Measurements from ENCODE around the gene CCDC69.
A peak's percentile ranks its signal among the peaks of the same experiment; 100 is the strongest.

The CCDC69 gene, protein sequence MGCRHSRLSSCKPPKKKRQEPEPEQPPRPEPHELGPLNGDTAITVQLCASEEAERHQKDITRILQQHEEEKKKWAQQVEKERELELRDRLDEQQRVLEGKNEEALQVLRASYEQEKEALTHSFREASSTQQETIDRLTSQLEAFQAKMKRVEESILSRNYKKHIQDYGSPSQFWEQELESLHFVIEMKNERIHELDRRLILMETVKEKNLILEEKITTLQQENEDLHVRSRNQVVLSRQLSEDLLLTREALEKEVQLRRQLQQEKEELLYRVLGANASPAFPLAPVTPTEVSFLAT

DNA sequence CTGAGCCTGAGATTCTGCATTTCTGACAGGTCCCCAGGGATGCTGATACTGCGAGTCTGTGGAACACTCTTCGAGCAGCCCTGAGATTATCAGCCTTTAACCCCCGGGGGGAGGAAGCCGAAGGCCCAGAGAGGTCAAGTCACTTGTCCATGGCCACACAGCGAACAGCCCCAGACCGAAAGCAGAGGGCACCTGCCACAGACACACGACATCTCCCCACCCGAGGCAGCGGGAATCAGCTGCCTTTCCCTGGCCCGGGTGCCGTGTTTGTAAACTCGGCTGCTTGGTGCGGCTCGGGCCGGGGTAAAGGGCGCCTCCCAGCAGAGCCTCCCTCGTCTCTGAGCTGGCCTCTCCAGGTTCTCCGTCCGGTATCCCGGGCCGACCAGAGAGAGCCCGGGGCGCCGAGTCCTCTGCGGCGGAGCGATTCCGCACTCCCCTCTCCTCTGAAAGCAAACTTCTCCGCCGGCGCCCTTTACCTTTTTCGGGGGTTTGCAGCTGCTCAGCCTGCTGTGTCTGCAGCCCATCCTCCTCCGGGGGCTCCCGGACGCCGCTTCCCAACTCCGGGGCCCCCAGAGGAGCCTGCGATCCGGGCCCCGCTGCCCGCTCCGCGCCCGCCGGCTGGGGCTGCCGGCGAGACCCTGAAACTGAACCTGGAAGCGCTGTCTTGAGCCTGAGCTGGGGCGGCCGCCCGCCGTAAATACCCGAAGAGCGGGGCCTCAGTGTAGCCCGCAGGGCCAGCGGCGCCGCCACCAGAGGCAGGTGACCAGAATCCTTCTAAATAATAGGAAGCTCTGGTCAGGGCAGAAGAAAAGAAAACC lies at the start of gene CCDC69:
CCDC69 (minus strand) TSS at position 646 of the 818 bp plus-strand sequence; CDS start at position 524, 122 bp downstream.
- Histone ChIP-seq H3K27me3 (ENCODE audit: control insufficient read depth in 1 of 2, insufficient read depth in 2 of 2, low read length in 2 of 2) (no peaks in the 10 kb centered on the region), H3K9me3 (ENCODE audit: control insufficient read depth in 1 of 2, low read length in 2 of 2) (no peaks in the 10 kb centered on the region), H3K36me3 (ENCODE audit: control insufficient read depth in 1 of 2, insufficient read depth in 2 of 2, low read length in 2 of 2) (no peaks in the 10 kb centered on the region), H3K4me3 (ENCODE audit: low read depth in 1 of 2, low read length in 2 of 2) (peak within 1 kb of the TSS; percentile 80 to 86), H3K4me1 (ENCODE audit: control insufficient read depth in 1 of 2, insufficient read depth in 2 of 2, low read length in 2 of 2) (peaks cover 28 to 40% of the 10 kb centered on the region in 2 donors), H3K27ac (ENCODE audit: low read depth, low read length) (peak within 1 kb of the TSS; percentile 68), H3K9ac (ENCODE audit: low read depth in 1 of 2, low read length in 2 of 2) (peak within 1 kb of the TSS; percentile 68 to 74)

DNA sequence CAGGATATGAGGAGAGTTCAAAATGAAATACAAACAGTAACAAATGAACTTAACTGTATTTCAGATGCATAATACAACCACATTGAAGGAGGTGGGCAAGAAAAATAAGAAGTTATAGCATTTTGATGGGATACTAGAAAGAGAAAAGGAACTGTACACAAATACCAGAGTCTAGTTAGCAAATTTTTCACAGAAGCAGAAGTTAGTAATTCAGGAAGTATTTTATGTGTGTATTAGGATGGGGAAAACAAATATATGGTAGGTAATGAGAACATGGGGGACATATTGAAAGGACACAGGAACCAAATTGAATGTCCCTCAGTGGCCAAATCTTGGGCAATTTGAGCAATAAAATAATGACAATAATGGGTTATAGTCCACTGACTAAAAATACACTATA lies 47.4 kb upstream of the CCDC69 start:
- H3K4me3 ChIP-seq (ENCODE audit: low read depth in 1 of 2, low read length in 2 of 2): no peak overlapping the region
- no peaks in the 10 kb centered on the region for H3K4me1 ChIP-seq (ENCODE audit: control insufficient read depth in 1 of 2, insufficient read depth in 2 of 2, low read length in 2 of 2)
- no peak overlapping the region for H3K9ac ChIP-seq (ENCODE audit: low read depth in 1 of 2, low read length in 2 of 2)
- H3K9me3 ChIP-seq (ENCODE audit: control insufficient read depth in 1 of 2, low read length in 2 of 2): no peaks in the 10 kb centered on the region
- no peaks in the 10 kb centered on the region for H3K27me3 ChIP-seq (ENCODE audit: control insufficient read depth in 1 of 2, insufficient read depth in 2 of 2, low read length in 2 of 2)
- H3K27ac ChIP-seq (ENCODE audit: low read depth, low read length): no peak overlapping the region
- H3K36me3 ChIP-seq (ENCODE audit: control insufficient read depth in 1 of 2, insufficient read depth in 2 of 2, low read length in 2 of 2): peaks cover 8 to 27% of the 10 kb centered on the region in 2 donors

DNA sequence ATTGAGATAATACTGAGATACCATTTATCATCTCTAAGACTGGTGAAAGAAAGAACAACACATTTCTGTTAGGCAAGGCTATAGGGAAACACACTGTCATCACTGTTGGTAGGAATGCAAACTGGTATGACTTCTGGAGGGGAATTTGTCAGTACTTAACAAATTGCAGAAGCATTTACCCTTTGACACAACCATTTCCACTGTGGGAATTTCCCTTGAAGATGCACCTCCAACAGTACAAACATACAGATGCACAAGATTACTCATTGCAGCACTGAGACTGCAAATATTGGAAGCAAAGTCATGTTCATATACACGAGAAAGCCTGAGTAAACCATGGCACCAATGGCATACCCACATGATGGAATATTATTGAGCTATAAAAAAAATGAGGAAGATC lies 46.7 kb upstream of the CCDC69 start:
- H3K36me3 ChIP-seq (ENCODE audit: control insufficient read depth in 1 of 2, insufficient read depth in 2 of 2, low read length in 2 of 2): peaks cover 8 to 32% of the 10 kb centered on the region in 2 donors
- no peak overlapping the region for H3K9ac ChIP-seq (ENCODE audit: low read depth in 1 of 2, low read length in 2 of 2)
- H3K4me3 ChIP-seq (ENCODE audit: low read depth in 1 of 2, low read length in 2 of 2): no peak overlapping the region
- H3K4me1 ChIP-seq (ENCODE audit: control insufficient read depth in 1 of 2, insufficient read depth in 2 of 2, low read length in 2 of 2): no peaks in the 10 kb centered on the region
- H3K9me3 ChIP-seq (ENCODE audit: control insufficient read depth in 1 of 2, low read length in 2 of 2): no peaks in the 10 kb centered on the region
- H3K27me3 ChIP-seq (ENCODE audit: control insufficient read depth in 1 of 2, insufficient read depth in 2 of 2, low read length in 2 of 2): no peaks in the 10 kb centered on the region
- H3K27ac ChIP-seq (ENCODE audit: low read depth, low read length): no peak overlapping the region

DNA sequence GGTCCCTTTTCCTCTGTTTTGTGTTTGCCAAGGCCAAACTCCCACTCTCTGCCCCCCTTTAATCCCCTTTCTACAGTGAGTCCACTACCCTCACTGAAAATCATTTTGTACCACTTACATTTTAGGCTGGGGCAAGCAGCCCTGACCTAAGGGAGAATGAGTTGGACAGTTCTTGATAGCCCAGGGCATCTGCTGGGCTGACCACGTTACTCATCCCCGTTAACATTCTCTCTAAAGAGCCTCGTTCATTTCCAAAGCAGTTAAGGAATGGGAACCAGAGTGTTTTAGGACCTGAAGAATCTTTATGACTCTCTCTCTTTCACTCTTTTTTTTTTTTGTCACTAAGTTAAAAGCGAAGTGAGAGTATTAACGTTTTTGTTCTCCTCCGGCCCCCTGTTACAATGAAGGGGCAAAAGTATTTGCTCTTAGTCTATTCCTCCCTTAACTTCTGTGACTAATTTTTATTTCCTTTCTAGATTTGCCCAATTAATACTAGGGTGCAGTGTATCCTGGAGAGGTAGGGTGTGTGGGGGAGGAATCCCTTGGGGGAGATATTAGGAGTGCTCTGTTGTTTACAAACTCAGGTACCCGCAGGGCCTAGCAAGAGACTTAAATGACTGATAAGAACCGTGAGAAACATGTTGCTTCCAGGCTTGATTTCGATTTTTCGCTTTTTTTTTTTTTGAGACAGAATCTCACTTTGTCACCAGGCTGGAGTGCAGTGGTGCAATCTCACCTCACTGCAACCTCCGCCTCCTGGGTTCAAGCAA lies 43.8 kb upstream of the CCDC69 start:
- Histone ChIP-seq H3K36me3 (ENCODE audit: control insufficient read depth in 1 of 2, insufficient read depth in 2 of 2, low read length in 2 of 2) (peaks cover 8 to 34% of the 10 kb centered on the region in 2 donors), H3K9me3 (ENCODE audit: control insufficient read depth in 1 of 2, low read length in 2 of 2) (no peaks in the 10 kb centered on the region), H3K9ac (ENCODE audit: low read depth in 1 of 2, low read length in 2 of 2) (no peak overlapping the region), H3K27me3 (ENCODE audit: control insufficient read depth in 1 of 2, insufficient read depth in 2 of 2, low read length in 2 of 2) (no peaks in the 10 kb centered on the region), H3K4me1 (ENCODE audit: control insufficient read depth in 1 of 2, insufficient read depth in 2 of 2, low read length in 2 of 2) (peaks cover 0 to 7% of the 10 kb centered on the region in 2 donors), H3K4me3 (ENCODE audit: low read depth in 1 of 2, low read length in 2 of 2) (no peak overlapping the region), H3K27ac (ENCODE audit: low read depth, low read length) (no peak overlapping the region)

DNA sequence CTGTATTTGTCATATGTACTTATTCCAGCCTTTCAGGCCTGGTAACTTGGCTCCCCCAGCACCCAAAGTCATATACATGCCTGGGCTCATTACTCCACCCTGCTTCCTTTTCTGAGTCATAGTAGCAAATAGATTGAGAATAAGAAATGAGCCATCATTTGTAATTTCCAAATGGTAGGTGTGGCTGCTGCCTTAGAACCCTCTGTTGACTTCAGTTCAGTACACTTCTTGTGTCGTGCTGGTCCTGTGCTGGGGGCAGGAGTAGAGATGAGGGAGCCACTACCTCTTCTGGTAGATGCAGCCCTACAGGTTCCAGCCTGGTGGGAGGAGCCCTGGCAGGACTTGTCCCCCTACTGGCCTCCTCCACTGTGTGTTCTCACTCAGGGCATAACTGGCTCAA lies 40.2 kb upstream of the CCDC69 start:
- H3K36me3 ChIP-seq (ENCODE audit: control insufficient read depth in 1 of 2, insufficient read depth in 2 of 2, low read length in 2 of 2): peaks cover 8 to 29% of the 10 kb centered on the region in 2 donors
- H3K27me3 ChIP-seq (ENCODE audit: control insufficient read depth in 1 of 2, insufficient read depth in 2 of 2, low read length in 2 of 2): no peaks in the 10 kb centered on the region
- H3K27ac ChIP-seq (ENCODE audit: low read depth, low read length): no peak overlapping the region
- no peak overlapping the region for H3K9ac ChIP-seq (ENCODE audit: low read depth in 1 of 2, low read length in 2 of 2)
- no peak overlapping the region for H3K4me3 ChIP-seq (ENCODE audit: low read depth in 1 of 2, low read length in 2 of 2)
- H3K4me1 ChIP-seq (ENCODE audit: control insufficient read depth in 1 of 2, insufficient read depth in 2 of 2, low read length in 2 of 2): peaks cover under 1 to 7% of the 10 kb centered on the region in 2 donors
- H3K9me3 ChIP-seq (ENCODE audit: control insufficient read depth in 1 of 2, low read length in 2 of 2): no peaks in the 10 kb centered on the region

DNA sequence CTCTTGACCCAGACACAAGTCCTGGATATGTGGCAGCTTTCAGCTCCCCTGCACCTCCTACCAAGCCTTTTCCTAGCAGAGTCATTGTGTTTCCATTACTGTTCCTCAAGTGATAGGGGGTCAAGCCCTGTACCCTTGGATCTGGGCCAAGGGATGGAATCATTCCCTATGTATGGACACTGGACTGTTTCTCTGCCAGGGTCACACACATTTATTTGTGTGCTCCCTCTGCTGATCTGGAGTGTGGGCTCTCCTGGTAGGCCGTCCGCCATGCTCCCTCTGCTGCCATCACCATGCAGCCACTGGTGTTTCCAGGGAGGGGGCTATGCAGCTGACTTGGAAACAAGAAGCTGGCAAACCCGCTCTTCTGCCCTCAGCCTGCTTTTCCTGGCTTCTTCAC lies 38.6 kb upstream of the CCDC69 start:
- Histone ChIP-seq H3K4me1 (ENCODE audit: control insufficient read depth in 1 of 2, insufficient read depth in 2 of 2, low read length in 2 of 2) (peaks cover 7 to 11% of the 10 kb centered on the region in 2 donors), H3K27ac (ENCODE audit: low read depth, low read length) (no peak overlapping the region), H3K36me3 (ENCODE audit: control insufficient read depth in 1 of 2, insufficient read depth in 2 of 2, low read length in 2 of 2) (peaks cover 8 to 22% of the 10 kb centered on the region in 2 donors), H3K27me3 (ENCODE audit: control insufficient read depth in 1 of 2, insufficient read depth in 2 of 2, low read length in 2 of 2) (no peaks in the 10 kb centered on the region), H3K9me3 (ENCODE audit: control insufficient read depth in 1 of 2, low read length in 2 of 2) (no peaks in the 10 kb centered on the region), H3K4me3 (ENCODE audit: low read depth in 1 of 2, low read length in 2 of 2) (no peak overlapping the region), H3K9ac (ENCODE audit: low read depth in 1 of 2, low read length in 2 of 2) (no peak overlapping the region)

DNA sequence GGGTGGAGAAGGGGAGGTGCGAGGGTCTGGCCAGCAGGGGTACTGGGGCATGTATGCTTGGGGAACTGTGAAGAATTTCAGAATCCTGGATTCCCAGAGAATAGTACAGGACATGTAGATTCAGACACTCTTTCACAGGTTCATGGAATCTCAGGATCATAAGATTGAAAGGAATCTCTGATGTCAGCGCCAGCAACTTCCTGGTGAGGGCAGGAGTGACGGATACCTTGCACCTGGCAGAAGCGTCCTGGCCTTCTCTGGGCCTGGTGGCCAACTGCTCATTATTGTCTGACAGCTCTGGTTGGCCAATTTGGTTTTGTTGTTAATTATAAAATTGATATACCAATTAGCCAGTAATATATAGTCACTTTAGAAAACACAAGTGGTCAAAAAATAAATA lies 36.0 kb upstream of the CCDC69 start:
- H3K27ac ChIP-seq (ENCODE audit: low read depth, low read length): no peak overlapping the region
- no peak overlapping the region for H3K4me3 ChIP-seq (ENCODE audit: low read depth in 1 of 2, low read length in 2 of 2)
- H3K9ac ChIP-seq (ENCODE audit: low read depth in 1 of 2, low read length in 2 of 2): no peak overlapping the region
- H3K4me1 ChIP-seq (ENCODE audit: control insufficient read depth in 1 of 2, insufficient read depth in 2 of 2, low read length in 2 of 2): peaks cover 7 to 19% of the 10 kb centered on the region in 2 donors
- H3K9me3 ChIP-seq (ENCODE audit: control insufficient read depth in 1 of 2, low read length in 2 of 2): no peaks in the 10 kb centered on the region
- H3K36me3 ChIP-seq (ENCODE audit: control insufficient read depth in 1 of 2, insufficient read depth in 2 of 2, low read length in 2 of 2): peaks cover 0 to 6% of the 10 kb centered on the region in 2 donors
- H3K27me3 ChIP-seq (ENCODE audit: control insufficient read depth in 1 of 2, insufficient read depth in 2 of 2, low read length in 2 of 2): no peaks in the 10 kb centered on the region

DNA sequence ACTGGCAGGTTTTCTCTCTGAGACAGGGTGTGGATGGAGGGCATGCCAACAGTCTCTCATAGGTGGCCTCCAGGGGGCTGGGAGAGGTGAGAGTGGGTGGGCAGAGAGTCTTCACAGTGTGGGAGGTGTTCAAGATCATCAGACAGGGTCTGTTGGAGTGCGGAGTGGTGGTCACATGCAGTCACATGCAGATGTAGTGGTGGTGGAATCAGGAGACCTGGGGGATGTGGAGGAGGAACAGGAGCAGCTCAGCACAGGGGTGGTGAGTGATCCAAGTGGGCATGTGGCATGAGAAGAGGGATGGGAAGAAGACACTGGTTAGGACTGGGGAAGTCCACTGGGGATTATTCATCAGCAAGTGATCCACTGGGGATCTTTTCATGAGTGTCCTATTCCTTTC lies 34.9 kb upstream of the CCDC69 start:
- no peaks in the 10 kb centered on the region for H3K27me3 ChIP-seq (ENCODE audit: control insufficient read depth in 1 of 2, insufficient read depth in 2 of 2, low read length in 2 of 2)
- peaks cover 11 to 27% of the 10 kb centered on the region in 2 donors for H3K4me1 ChIP-seq (ENCODE audit: control insufficient read depth in 1 of 2, insufficient read depth in 2 of 2, low read length in 2 of 2)
- peaks cover 0 to 6% of the 10 kb centered on the region in 2 donors for H3K36me3 ChIP-seq (ENCODE audit: control insufficient read depth in 1 of 2, insufficient read depth in 2 of 2, low read length in 2 of 2)
- no peak overlapping the region for H3K9ac ChIP-seq (ENCODE audit: low read depth in 1 of 2, low read length in 2 of 2)
- no peaks in the 10 kb centered on the region for H3K9me3 ChIP-seq (ENCODE audit: control insufficient read depth in 1 of 2, low read length in 2 of 2)
- H3K4me3 ChIP-seq (ENCODE audit: low read depth in 1 of 2, low read length in 2 of 2): no peak overlapping the region
- no peak overlapping the region for H3K27ac ChIP-seq (ENCODE audit: low read depth, low read length)

DNA sequence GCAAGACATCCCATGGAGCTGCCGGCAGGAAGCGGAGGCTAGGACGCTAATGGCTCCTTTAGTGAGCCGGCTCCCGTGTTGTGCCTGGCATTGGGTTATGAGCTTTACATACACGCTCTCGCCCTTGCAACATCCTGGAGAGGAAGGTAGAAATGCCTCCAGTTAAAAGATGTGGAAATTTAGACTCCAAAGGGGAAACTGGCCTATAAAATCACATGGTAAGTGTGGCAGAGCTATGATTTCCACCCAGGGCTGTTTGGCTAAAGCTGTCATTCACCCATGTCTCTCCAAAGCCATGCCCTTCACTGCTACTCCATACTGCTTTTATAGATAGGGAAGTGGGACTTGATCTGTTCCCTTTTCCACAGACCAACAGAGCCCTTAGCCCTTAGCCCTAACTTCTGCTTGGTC lies 34.3 kb upstream of the CCDC69 start:
- H3K27ac ChIP-seq (ENCODE audit: low read depth, low read length): no peak overlapping the region
- no peak overlapping the region for H3K4me3 ChIP-seq (ENCODE audit: low read depth in 1 of 2, low read length in 2 of 2)
- H3K9me3 ChIP-seq (ENCODE audit: control insufficient read depth in 1 of 2, low read length in 2 of 2): no peaks in the 10 kb centered on the region
- H3K27me3 ChIP-seq (ENCODE audit: control insufficient read depth in 1 of 2, insufficient read depth in 2 of 2, low read length in 2 of 2): no peaks in the 10 kb centered on the region
- H3K36me3 ChIP-seq (ENCODE audit: control insufficient read depth in 1 of 2, insufficient read depth in 2 of 2, low read length in 2 of 2): peaks cover 0 to 6% of the 10 kb centered on the region in 2 donors
- peaks cover 10 to 33% of the 10 kb centered on the region in 2 donors for H3K4me1 ChIP-seq (ENCODE audit: control insufficient read depth in 1 of 2, insufficient read depth in 2 of 2, low read length in 2 of 2)
- no peak overlapping the region for H3K9ac ChIP-seq (ENCODE audit: low read depth in 1 of 2, low read length in 2 of 2)

Data from duodenal mucosa (tissue), 2 donors.